ENCODE results near the gene IGF1R. TPM values are rescaled to one million over a fixed set of nuclear protein-coding genes. Genes with fewer than 3 reads are reported as not detected.

The IGF1R gene
- total and polyA plus RNA-seq, 2 of the 13 experiments (the other 11 are each of a cell fraction or from before 2014, with no cell fraction given): 15.9 to 18.4 TPM

DNA sequence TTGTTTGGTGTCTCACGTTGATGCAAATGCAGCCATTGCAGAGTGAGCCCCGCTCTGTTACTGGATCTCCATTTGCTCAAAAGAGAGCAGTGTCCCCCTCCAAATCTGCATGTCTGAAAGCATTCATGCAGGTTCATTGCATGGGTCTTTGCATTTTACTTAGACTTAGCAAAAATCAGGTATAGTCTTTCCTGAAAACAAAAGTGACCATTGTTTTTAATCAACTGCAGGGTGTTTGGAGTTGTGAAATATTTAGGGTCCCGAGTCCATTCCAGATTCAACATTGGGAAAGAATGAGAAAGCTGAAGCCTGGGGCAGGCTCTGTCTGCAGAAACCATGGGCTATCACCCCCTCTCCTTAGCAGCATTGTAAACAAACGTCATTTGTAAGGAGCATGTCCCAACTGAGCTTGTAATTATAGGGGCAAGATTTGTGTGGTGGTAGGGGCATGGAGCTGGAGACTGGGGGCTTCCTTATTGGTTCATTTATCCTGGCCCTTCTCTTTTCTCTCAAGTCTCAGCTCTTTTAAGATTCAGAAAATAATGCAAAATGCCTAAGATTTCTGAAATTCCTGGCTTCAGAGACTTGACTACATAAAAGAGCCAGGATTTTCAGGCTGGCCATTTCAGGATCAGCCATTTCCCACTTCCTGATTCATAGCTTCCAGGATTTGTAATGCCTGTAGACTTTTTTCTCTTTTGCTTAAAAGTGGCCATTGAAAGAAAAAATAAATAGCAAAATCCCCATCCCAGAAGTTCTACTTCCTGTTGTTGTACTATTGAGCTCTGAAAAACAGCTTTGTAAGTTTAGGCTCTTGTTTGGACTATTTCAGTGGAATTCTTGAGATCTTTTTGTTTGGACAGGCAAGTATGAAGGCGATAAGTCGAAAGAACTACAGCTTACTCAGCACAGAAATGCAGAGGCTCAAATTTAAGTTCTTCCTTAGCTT lies 23.0 kb downstream of the IGF1R start (continued):
- TF ChIP-seq, protein P1, sequence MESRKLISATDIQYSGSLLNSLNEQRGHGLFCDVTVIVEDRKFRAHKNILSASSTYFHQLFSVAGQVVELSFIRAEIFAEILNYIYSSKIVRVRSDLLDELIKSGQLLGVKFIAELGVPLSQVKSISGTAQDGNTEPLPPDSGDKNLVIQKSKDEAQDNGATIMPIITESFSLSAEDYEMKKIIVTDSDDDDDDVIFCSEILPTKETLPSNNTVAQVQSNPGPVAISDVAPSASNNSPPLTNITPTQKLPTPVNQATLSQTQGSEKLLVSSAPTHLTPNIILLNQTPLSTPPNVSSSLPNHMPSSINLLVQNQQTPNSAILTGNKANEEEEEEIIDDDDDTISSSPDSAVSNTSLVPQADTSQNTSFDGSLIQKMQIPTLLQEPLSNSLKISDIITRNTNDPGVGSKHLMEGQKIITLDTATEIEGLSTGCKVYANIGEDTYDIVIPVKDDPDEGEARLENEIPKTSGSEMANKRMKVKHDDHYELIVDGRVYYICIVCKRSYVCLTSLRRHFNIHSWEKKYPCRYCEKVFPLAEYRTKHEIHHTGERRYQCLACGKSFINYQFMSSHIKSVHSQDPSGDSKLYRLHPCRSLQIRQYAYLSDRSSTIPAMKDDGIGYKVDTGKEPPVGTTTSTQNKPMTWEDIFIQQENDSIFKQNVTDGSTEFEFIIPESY (CRISPR knock-in tag; IDR thresholded peaks at IDR 0.05): peak; percentile 63
- TF ChIP-seq, protein P2, sequence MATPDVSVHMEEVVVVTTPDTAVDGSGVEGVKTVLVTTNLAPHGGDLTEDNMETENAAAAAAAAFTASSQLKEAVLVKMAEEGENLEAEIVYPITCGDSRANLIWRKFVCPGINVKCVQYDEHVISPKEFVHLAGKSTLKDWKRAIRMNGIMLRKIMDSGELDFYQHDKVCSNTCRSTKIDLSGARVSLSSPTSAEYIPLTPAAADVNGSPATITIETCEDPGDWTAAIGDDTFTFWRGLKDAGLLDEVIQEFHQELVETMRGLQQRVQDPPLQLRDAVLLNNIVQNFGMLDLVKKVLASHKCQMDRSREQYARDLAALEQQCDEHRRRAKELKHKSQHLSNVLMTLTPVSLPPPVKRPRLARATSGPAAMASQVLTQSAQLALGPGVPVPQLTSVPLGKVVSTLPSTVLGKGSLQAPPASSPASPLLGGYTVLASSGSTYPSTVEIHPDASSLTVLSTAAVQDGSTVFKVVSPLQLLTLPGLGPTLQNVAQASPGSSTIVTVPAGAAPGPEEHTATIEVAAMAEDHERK (CRISPR knock-in tag; IDR thresholded peaks at IDR 0.05; ENCODE audit: low read depth): no peak
- TF ChIP-seq, protein P3, sequence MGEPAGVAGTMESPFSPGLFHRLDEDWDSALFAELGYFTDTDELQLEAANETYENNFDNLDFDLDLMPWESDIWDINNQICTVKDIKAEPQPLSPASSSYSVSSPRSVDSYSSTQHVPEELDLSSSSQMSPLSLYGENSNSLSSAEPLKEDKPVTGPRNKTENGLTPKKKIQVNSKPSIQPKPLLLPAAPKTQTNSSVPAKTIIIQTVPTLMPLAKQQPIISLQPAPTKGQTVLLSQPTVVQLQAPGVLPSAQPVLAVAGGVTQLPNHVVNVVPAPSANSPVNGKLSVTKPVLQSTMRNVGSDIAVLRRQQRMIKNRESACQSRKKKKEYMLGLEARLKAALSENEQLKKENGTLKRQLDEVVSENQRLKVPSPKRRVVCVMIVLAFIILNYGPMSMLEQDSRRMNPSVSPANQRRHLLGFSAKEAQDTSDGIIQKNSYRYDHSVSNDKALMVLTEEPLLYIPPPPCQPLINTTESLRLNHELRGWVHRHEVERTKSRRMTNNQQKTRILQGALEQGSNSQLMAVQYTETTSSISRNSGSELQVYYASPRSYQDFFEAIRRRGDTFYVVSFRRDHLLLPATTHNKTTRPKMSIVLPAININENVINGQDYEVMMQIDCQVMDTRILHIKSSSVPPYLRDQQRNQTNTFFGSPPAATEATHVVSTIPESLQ (CRISPR knock-in tag; conservative IDR thresholded peaks at IDR 0.05): no peak
- TF ChIP-seq KLF13 (CRISPR knock-in tag; IDR thresholded peaks at IDR 0.05): no peak
- no peak for TF ChIP-seq ZNF576 (CRISPR knock-in tag; IDR thresholded peaks at IDR 0.05)
- no peak for TF ChIP-seq ZNF737 (CRISPR knock-in tag; IDR thresholded peaks at IDR 0.05; ENCODE audit: borderline replicate concordance)
- TF ChIP-seq LCORL (IDR thresholded peaks at IDR 0.05): no peak
- TF ChIP-seq LCORL (CRISPR knock-in tag; IDR thresholded peaks at IDR 0.05): peak; percentile 44
- TF ChIP-seq, protein P4, sequence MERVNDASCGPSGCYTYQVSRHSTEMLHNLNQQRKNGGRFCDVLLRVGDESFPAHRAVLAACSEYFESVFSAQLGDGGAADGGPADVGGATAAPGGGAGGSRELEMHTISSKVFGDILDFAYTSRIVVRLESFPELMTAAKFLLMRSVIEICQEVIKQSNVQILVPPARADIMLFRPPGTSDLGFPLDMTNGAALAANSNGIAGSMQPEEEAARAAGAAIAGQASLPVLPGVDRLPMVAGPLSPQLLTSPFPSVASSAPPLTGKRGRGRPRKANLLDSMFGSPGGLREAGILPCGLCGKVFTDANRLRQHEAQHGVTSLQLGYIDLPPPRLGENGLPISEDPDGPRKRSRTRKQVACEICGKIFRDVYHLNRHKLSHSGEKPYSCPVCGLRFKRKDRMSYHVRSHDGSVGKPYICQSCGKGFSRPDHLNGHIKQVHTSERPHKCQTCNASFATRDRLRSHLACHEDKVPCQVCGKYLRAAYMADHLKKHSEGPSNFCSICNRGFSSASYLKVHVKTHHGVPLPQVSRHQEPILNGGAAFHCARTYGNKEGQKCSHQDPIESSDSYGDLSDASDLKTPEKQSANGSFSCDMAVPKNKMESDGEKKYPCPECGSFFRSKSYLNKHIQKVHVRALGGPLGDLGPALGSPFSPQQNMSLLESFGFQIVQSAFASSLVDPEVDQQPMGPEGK (CRISPR knock-in tag; IDR thresholded peaks at IDR 0.05): peak; percentile 81
- peak; percentile 48; the same call in 1 of the 2 replicates for TF ChIP-seq RBAK (CRISPR knock-in tag; IDR thresholded peaks at IDR 0.05)
- peak; percentile 77 for TF ChIP-seq BCL6 (CRISPR knock-in tag; IDR thresholded peaks at IDR 0.05)
- TF ChIP-seq ZNF343 (CRISPR knock-in tag; IDR thresholded peaks at IDR 0.05): no peak
- TF ChIP-seq, protein P5, sequence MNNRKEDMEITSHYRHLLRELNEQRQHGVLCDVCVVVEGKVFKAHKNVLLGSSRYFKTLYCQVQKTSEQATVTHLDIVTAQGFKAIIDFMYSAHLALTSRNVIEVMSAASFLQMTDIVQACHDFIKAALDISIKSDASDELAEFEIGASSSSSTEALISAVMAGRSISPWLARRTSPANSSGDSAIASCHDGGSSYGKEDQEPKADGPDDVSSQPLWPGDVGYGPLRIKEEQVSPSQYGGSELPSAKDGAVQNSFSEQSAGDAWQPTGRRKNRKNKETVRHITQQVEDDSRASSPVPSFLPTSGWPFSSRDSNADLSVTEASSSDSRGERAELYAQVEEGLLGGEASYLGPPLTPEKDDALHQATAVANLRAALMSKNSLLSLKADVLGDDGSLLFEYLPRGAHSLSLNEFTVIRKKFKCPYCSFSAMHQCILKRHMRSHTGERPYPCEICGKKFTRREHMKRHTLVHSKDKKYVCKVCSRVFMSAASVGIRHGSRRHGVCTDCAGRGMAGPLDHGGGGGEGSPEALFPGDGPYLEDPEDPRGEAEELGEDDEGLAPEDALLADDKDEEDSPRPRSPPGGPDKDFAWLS (CRISPR knock-in tag; IDR thresholded peaks at IDR 0.05; ENCODE audit: borderline replicate concordance): no peak
- TF ChIP-seq, protein P6, sequence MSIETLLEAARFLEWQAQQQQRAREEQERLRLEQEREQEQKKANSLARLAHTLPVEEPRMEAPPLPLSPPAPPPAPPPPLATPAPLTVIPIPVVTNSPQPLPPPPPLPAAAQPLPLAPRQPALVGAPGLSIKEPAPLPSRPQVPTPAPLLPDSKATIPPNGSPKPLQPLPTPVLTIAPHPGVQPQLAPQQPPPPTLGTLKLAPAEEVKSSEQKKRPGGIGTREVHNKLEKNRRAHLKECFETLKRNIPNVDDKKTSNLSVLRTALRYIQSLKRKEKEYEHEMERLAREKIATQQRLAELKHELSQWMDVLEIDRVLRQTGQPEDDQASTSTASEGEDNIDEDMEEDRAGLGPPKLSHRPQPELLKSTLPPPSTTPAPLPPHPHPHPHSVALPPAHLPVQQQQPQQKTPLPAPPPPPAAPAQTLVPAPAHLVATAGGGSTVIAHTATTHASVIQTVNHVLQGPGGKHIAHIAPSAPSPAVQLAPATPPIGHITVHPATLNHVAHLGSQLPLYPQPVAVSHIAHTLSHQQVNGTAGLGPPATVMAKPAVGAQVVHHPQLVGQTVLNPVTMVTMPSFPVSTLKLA (IDR thresholded peaks at IDR 0.05): no peak
- TF ChIP-seq DPF2 (CRISPR knock-in tag; IDR thresholded peaks at IDR 0.05; ENCODE audit: borderline replicate concordance, low read depth): peak; percentile 83
- TF ChIP-seq NFATC3 (CRISPR knock-in tag; IDR thresholded peaks at IDR 0.05): no peak
- TF ChIP-seq ZSCAN12 (CRISPR knock-in tag; IDR thresholded peaks at IDR 0.05): 0 out of 2 replicates have a peak, but pooled peaks have one; percentile 29
